Endothelial cell of umbilical vein (primary cell): ENCODE results near the gene NRCAM. TPM values are rescaled to one million over a fixed set of nuclear protein-coding genes. Genes with fewer than 3 reads are reported as not detected.

Source experiments
- BruUV-seq: library from RNA; stranded (reverse); fragments of 400-500 nt; replicated peaks from 2 replicates; lab custom pipeline; 2021; lab: Mats Ljungman, UMichigan
- CTCF ChIA-PET: fragments of 300-600, 350-600 bp; sonication (Branson Sonifier 250); formaldehyde crosslinking; loops from one replicate; lab custom pipeline; 2021; ENCODE audit warnings: antibody characterized with exemption, inconsistent platforms; lab: Charles Lee
- POLR2A ChIA-PET: fragments of 300-600, 350-600 bp; sonication (Branson Sonifier 250); formaldehyde crosslinking; loops from one replicate; lab custom pipeline; 2021; ENCODE audit warnings: antibody characterized with exemption, inconsistent platforms; lab: Charles Lee
- DNase-seq: peaks from one replicate; pipeline ENCODE4 v3.0.0-alpha.2; 2011; ENCODE audit warnings: low read depth, low spot score
- FAIRE-seq: peaks from 2 replicates; lab custom pipeline; 2011; peaks lifted over from hg19 to GRCh38; lab: Jason Lieb, UNC
- H2AFZ ChIP-seq: 2 replicates; pipeline ENCODE4 v1.6.0; 2012; ENCODE audit warnings: low read depth, low read length, control low read depth, inconsistent platforms
- H3K27ac ChIP-seq: 2 replicates; pipeline ENCODE4 v1.5.1; 2011; ENCODE audit warnings: low read depth, mild to moderate bottlenecking, control low read depth, low read length, moderate library complexity; ENCODE audit not compliant: insufficient read depth
- H3K27me3 ChIP-seq, 2 experiments: 2 replicates each; pipeline versions ENCODE4 v1.6.0 to v1.6.1; 2011; ENCODE audit warnings: low read length in 2 of 2, mixed read lengths in 1 of 2; ENCODE audit not compliant: control insufficient read depth in 2 of 2, insufficient read depth in 2 of 2
- H3K36me3 ChIP-seq, 2 experiments: 2 replicates in 1 of 2; 3 replicates in 1 of 2; pipeline ENCODE4 v1.5.1; 2011; ENCODE audit warnings: low read length in 2 of 2, mild to moderate bottlenecking in 1 of 2, moderate library complexity in 1 of 2; ENCODE audit not compliant: control insufficient read depth in 2 of 2, insufficient read depth in 2 of 2; ENCODE audit errors: extremely low read depth in 1 of 2
- H3K4me1 ChIP-seq: 3 replicates; pipeline ENCODE4 v1.5.1; 2011; ENCODE audit warnings: mild to moderate bottlenecking, low read length; ENCODE audit not compliant: control insufficient read depth, insufficient read depth; ENCODE audit errors: extremely low read depth
- H3K4me2 ChIP-seq: 2 replicates; pipeline ENCODE4 v1.6.1; 2011; ENCODE audit warnings: low read length, control low read depth, mixed read lengths; ENCODE audit not compliant: insufficient read depth
- H3K4me3 ChIP-seq, 3 experiments: fragments of 200-600 bp in 1 of 3; sonication (generic), shearing (Covaris generic) in 1 of 3; replicated peaks in 1 of 3; 2 replicates each; pipeline ENCODE4 v1.5.1; 2011 to 2016; ENCODE audit warnings: control low read depth in 3 of 3, low read length in 3 of 3, mild to moderate bottlenecking in 2 of 3, inconsistent platforms in 1 of 3, low read depth in 1 of 3, moderate library complexity in 1 of 3; ENCODE audit not compliant: insufficient read depth in 1 of 3
- H3K79me2 ChIP-seq: 2 replicates; pipeline ENCODE4 v1.6.0; 2012; ENCODE audit warnings: low read length, inconsistent platforms; ENCODE audit not compliant: control insufficient read depth, insufficient read depth
- H3K9ac ChIP-seq: replicated peaks from 2 replicates; pipeline ENCODE3; 2011; ENCODE audit warnings: low read length, control low read depth; ENCODE audit not compliant: insufficient read depth; ENCODE audit errors: extremely low read depth
- H3K9me1 ChIP-seq: replicated peaks from 3 replicates; pipeline ENCODE4 v1.6.0; 2011; ENCODE audit warnings: mild to moderate bottlenecking, low read length; ENCODE audit not compliant: control insufficient read depth, insufficient read depth; ENCODE audit errors: extremely low read depth
- H3K9me3 ChIP-seq: replicated peaks from 2 replicates; pipeline ENCODE4 v1.5.1; 2012; ENCODE audit warnings: low read length, inconsistent platforms; ENCODE audit not compliant: control insufficient read depth, insufficient read depth
- H4K20me1 ChIP-seq: replicated peaks from 2 replicates; pipeline ENCODE3; 2011; ENCODE audit warnings: mild to moderate bottlenecking, low read length; ENCODE audit not compliant: control insufficient read depth, insufficient read depth; ENCODE audit errors: extremely low read depth
- CTCF ChIP-seq, 2 donors: IDR thresholded peaks; 1 replicate in 1 of 2; 2 replicates in 1 of 2; pipeline ENCODE4 v1.5.1; 2011; ENCODE audit warnings: low read length in 2 of 2, mild to moderate bottlenecking in 2 of 2, moderate library complexity in 2 of 2, control low read depth in 1 of 2, inconsistent platforms in 1 of 2, low read depth in 1 of 2; ENCODE audit not compliant: insufficient read depth in 1 of 2; ENCODE audit errors: extremely low read depth in 1 of 2
- EZH2 ChIP-seq: IDR thresholded peaks from 2 replicates; pipeline ENCODE4 v1.6.1; 2012; ENCODE audit warnings: borderline replicate concordance, low read depth, mild to moderate bottlenecking, moderate library complexity, low read length, inconsistent platforms; ENCODE audit not compliant: severe bottlenecking
- FOS ChIP-seq: IDR thresholded peaks from 2 replicates; pipeline ENCODE4 v1.6.1; 2011; ENCODE audit warnings: mild to moderate bottlenecking, low read length, moderate library complexity, borderline replicate concordance; ENCODE audit not compliant: insufficient read depth
- POLR2A ChIP-seq: IDR thresholded peaks from 2 replicates; pipeline ENCODE4 v1.6.1; 2012; ENCODE audit warnings: low read depth, mild to moderate bottlenecking, control low read depth, low read length
- dilution Hi-C: fragments of 300-500 bp; cut with MboI; formaldehyde crosslinking; loops from one replicate; pipeline ENCODE4 v1.15.0; 2019; ENCODE audit warnings: low sequenced_read_pairs; ENCODE audit not compliant: extremely low pct_ligation_motif_present
- intact Hi-C: fragments of 100-400 bp; cut with micrococcal nuclease; formaldehyde crosslinking; loops from one replicate; pipeline ENCODE4 v1.10.0; 2022
- polyA plus RNA-seq, 4 experiments: library from polyadenylated mRNA; depleted of rRNA in 3 of 4; stranded (reverse) in 3 of 4; unstranded in 1 of 4; fragments of >200 nt; gene quantifications; 2 replicates each; pipeline versions ENCODE4 v1.2.1 to v1.2.3, GENCODE V29; 2011 to 2012; ENCODE audit warnings: missing spikeins in 1 of 4
- total RNA-seq: library from RNA; stranded (reverse); gene quantifications from 2 replicates; pipeline ENCODE4 v1.2.3, GENCODE V29; 2021

The NRCAM gene
- total and polyA plus RNA-seq, 2 donors (not counting 3 experiments of a cell fraction or from before 2014, with no cell fraction given) = 26.0 to 47.6 TPM

DNA sequence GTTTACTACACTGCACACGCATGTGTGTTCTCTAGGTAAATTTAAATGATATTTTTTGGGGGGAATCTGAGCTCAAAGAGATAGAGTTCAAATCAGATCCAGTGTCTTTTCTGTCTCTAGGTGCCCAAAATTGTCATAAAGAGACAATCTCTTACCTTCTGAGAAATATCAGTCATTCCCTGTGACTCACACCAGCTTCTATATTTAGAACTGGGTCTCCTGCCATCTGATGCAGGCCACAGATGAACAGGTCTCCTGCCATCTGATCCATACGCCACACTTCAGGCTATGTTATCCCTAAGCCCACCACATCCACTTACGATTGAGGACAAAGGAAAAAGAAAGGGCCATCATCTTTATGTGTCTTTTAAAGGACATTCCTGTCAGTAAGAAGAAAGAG, 189.7 kb downstream of the NRCAM start:
- Histone ChIP-seq H3K79me2 (peaks cover 1% of the 10 kb centered on the region), H2AFZ (no peak overlapping the region), H3K4me1 (no peaks in the 10 kb centered on the region), H3K27me3 (no peaks in the 10 kb centered on the region), H3K9me1 (no peaks in the 10 kb centered on the region), H3K27ac (no peak overlapping the region), H3K36me3 (no peaks in the 10 kb centered on the region), H3K4me3 (no peak overlapping the region), H3K9me3 (no peaks in the 10 kb centered on the region), H3K9ac (no peak overlapping the region), H4K20me1 (no peaks in the 10 kb centered on the region), H3K4me2 (no peak overlapping the region)
- no TSS peak for BruUV-seq
- TF ChIP-seq EZH2 = no peak
- TF ChIP-seq FOS = peak; percentile 17
- dilution Hi-C loops (no loop called here), intact Hi-C loops (no loop called here)
- DNase-seq (no peak), FAIRE-seq (no peak)
- ChIA-PET POLR2A (no interaction called here), CTCF (interaction anchor here (0.8 to 2.3 kb wide), 3 partner anchors 14 to 231 kb away, joined by 3 to 17 read pairs (median 4); no protein-coding TSS in a partner anchor)

- intact Hi-C loops (no loop called here), dilution Hi-C loops (no loop called here)
- BruUV-seq = no TSS peak
- no peak overlapping the region for H2AFZ ChIP-seq
- peaks cover 1% of the 10 kb centered on the region for H3K79me2 ChIP-seq
- no peak overlapping the region for H3K9ac ChIP-seq
- H3K27ac ChIP-seq = no peak overlapping the region
- ChIA-PET POLR2A (no interaction called here), CTCF (interaction anchor here (0.8 to 2.3 kb wide), 3 partner anchors 13 to 231 kb away, joined by 3 to 17 read pairs (median 4); no protein-coding TSS in a partner anchor)
- no peaks in the 10 kb centered on the region for H3K27me3 ChIP-seq
- H3K4me2 ChIP-seq = no peak overlapping the region
- TF ChIP-seq POLR2A (no peak), CTCF (IDR thresholded peaks at IDR 0.05; ENCODE audit: extremely low read depth in 1 of 2, insufficient read depth in 1 of 2, low read depth in 1 of 2, low read length in 2 of 2) (no peak)
- H3K9me1 ChIP-seq = no peaks in the 10 kb centered on the region
- H3K36me3 ChIP-seq = no peaks in the 10 kb centered on the region
- no peaks in the 10 kb centered on the region for H3K9me3 ChIP-seq
- FAIRE-seq (no peak), DNase-seq (no peak)
- H4K20me1 ChIP-seq = no peaks in the 10 kb centered on the region
- no peaks in the 10 kb centered on the region for H3K4me1 ChIP-seq
- no peak overlapping the region for H3K4me3 ChIP-seq
Observed at GRCh38 chr7:108266035-108266434, 190.2 kb downstream of the NRCAM start.
